GM12878 (cell line): ENCODE data around the gene MEN1. TPM values are rescaled to one million over a fixed set of nuclear protein-coding genes. Genes with fewer than 3 reads are reported as not detected.

Source experiments
- BACH1 ChIP-seq: fragments of 450-650 bp; IDR thresholded peaks from 2 replicates; pipeline ENCODE4 v1.6.1; 2017; ENCODE audit warnings: mild to moderate bottlenecking, borderline replicate concordance
- BCL11A ChIP-seq: IDR thresholded peaks from 2 replicates; pipeline ENCODE4 v1.6.1; 2011; ENCODE audit warnings: low read depth, low read length
- BHLHE40 ChIP-seq, 2 experiments: fragments of 450-650 bp in 1 of 2; IDR thresholded peaks; 2 replicates each; pipeline ENCODE4 v1.6.1; 2011 to 2017; ENCODE audit warnings: low read depth in 2 of 2, borderline replicate concordance in 1 of 2, improper control_type of control experiment in 1 of 2, low read length in 1 of 2, mild to moderate bottlenecking in 1 of 2
- CEBPB ChIP-seq, 2 experiments: fragments of 150-350 bp in 1 of 2; IDR thresholded peaks; 2 replicates each; pipeline ENCODE4 v1.6.1; 2012 to 2014; ENCODE audit warnings: low read depth in 2 of 2, low read length in 2 of 2, borderline replicate concordance in 1 of 2, inconsistent platforms in 1 of 2
- ETV6 ChIP-seq, 2 experiments: fragments of 450-650 bp in 1 of 2; IDR thresholded peaks in 1 of 2; conservative IDR thresholded peaks in 1 of 2; 2 replicates each; pipeline ENCODE4 v1.6.1; 2014; ENCODE audit warnings: antibody characterized with exemption in 1 of 2, borderline replicate concordance in 1 of 2, low read depth in 1 of 2, mild to moderate bottlenecking in 1 of 2, moderate library complexity in 1 of 2
- HDAC6 ChIP-seq: fragments of 200-600 bp; sonication (generic); IDR thresholded peaks from one replicate; pipeline ENCODE4 v1.8.0; 2017; ENCODE audit warnings: antibody characterized with exemption; ENCODE audit not compliant: unreplicated experiment
- IRF5 ChIP-seq: fragments of 450-650 bp; IDR thresholded peaks from 2 replicates; pipeline ENCODE4 v1.6.1; 2017; ENCODE audit warnings: borderline replicate concordance
- NRF1 ChIP-seq: conservative IDR thresholded peaks from 2 replicates; pipeline ENCODE4 v1.6.1; 2011; ENCODE audit warnings: mild to moderate bottlenecking, low read depth, low read length, improper control_type of control experiment
- RAD21 ChIP-seq: IDR thresholded peaks from 2 replicates; pipeline ENCODE4 v1.6.1; 2011; ENCODE audit warnings: mild to moderate bottlenecking, low read depth, low read length, moderate library complexity; ENCODE audit not compliant: insufficient read depth
- RAD51 ChIP-seq: fragments of 450-650 bp; IDR thresholded peaks from 2 replicates; pipeline ENCODE4 v1.6.1; 2016; ENCODE audit warnings: moderate library complexity, mild to moderate bottlenecking, inconsistent platforms
- SKIL ChIP-seq: fragments of 450-650 bp; IDR thresholded peaks from 2 replicates; pipeline ENCODE4 v1.6.1; 2017; ENCODE audit warnings: mild to moderate bottlenecking, low read depth, inconsistent platforms; ENCODE audit not compliant: poor library complexity, severe bottlenecking
- SP1 ChIP-seq: IDR thresholded peaks from one replicate; pipeline ENCODE4 v1.6.1; 2011; ENCODE audit warnings: low read depth, low read length
- SUPT20H ChIP-seq: IDR thresholded peaks from 2 replicates; pipeline ENCODE4 v1.6.1; 2011; ENCODE audit warnings: low read depth, mild to moderate bottlenecking, low read length, moderate library complexity, borderline replicate concordance; ENCODE audit not compliant: control insufficient read depth
- TCF12 ChIP-seq: IDR thresholded peaks from 2 replicates; pipeline ENCODE4 v1.6.1; 2011; ENCODE audit warnings: low read depth, mild to moderate bottlenecking, low read length
- TCF7 ChIP-seq: IDR thresholded peaks from 2 replicates; pipeline ENCODE4 v1.6.1; 2014; ENCODE audit warnings: antibody characterized with exemption, borderline replicate concordance
- ZBTB33 ChIP-seq: fragments of 450-650 bp; IDR thresholded peaks from 2 replicates; pipeline ENCODE4 v1.6.1; 2017; ENCODE audit warnings: mild to moderate bottlenecking
- polyA plus RNA-seq, 11 experiments: library from polyadenylated mRNA; depleted of rRNA in 4 of 11; unstranded in 6 of 11; stranded (reverse) in 5 of 11; fragments of >200 nt; fragmentation: Nextera tagmentation in 4 of 11; fragmentation: Illumina TruSeq in 1 of 11; extraction: Ambion mirVana in 4 of 11; extraction: Trizol in 1 of 11; gene quantifications; 1 replicate in 1 of 11; 2 replicates in 10 of 11; pipeline versions ENCODE4 v1.2.1 to v1.2.3, GENCODE V29; 2011 to 2016; ENCODE audit warnings: inconsistent platforms in 2 of 11, missing spikeins in 2 of 11, low read depth in 1 of 11
- total RNA-seq, 4 experiments: library from RNA; depleted of rRNA in 3 of 4; stranded (reverse); fragments of >200 nt in 3 of 4; fragmentation: Illumina TruSeq in 1 of 4; extraction: Trizol in 1 of 4; gene quantifications; 2 replicates each; pipeline versions ENCODE4 v1.2.1 to v1.2.3, GENCODE V29; 2013 to 2021
- TF ChIP-seq, protein P1 (sequence below), 3 experiments: IDR thresholded peaks in 2 of 3; conservative IDR thresholded peaks in 1 of 3; 2 replicates each; pipeline ENCODE4 v1.5.1; 2011; ENCODE audit warnings: low read depth in 3 of 3, low read length in 3 of 3, mild to moderate bottlenecking in 3 of 3, control low read depth in 2 of 3, moderate library complexity in 2 of 3, inconsistent platforms in 1 of 3, mixed read lengths in 1 of 3; ENCODE audit not compliant: control insufficient read depth in 2 of 3, insufficient read depth in 1 of 3; ENCODE audit errors: extremely low read depth in 1 of 3
- TF ChIP-seq, protein P2 (sequence below): IDR thresholded peaks from 2 replicates; pipeline ENCODE4 v1.6.1; 2011; ENCODE audit warnings: borderline replicate concordance, low read depth, mild to moderate bottlenecking, moderate library complexity, low read length; ENCODE audit not compliant: insufficient read depth, poor library complexity, severe bottlenecking

MEN1 gene
- total and polyA plus RNA-seq, 10 of the 15 experiments (the other 5 are each of a cell fraction or from before 2014, with no cell fraction given), result 2.5 to 39.7 (median 20.7) TPM

- TF ChIP-seq BCL11A (peak; percentile 92), ETV6 (conservative IDR thresholded peaks at IDR 0.05 in 1 of 2, IDR thresholded peaks at IDR 0.05 in 1 of 2; ENCODE audit: borderline replicate concordance in 1 of 2, low read depth in 1 of 2) (peak in 1 of 2 experiments; percentile 99; a peak in 2 of 4 replicates), IRF5 (no peak), ZBTB33 (peak; percentile 71; the same call in 1 of the 2 replicates), RAD51 (no peak), BACH1 (peak; percentile 63), SP1 (peak; percentile 80), RAD21 (peak; percentile 38; the same call in 1 of the 2 replicates), BHLHE40 (IDR thresholded peaks at IDR 0.05; ENCODE audit: borderline replicate concordance in 1 of 2, low read depth in 2 of 2, low read length in 1 of 2) (peak; percentile 90 to 93), NRF1 (no peak), SKIL (peak; percentile 93), CEBPB (IDR thresholded peaks at IDR 0.05; ENCODE audit: borderline replicate concordance in 1 of 2, low read depth in 2 of 2, low read length in 2 of 2) (no peak), SUPT20H (no peak), TCF7 (no peak), HDAC6 (no peak), TCF12 (peak; percentile 68; the same call in 1 of the 2 replicates)
- TF ChIP-seq, protein P1, sequence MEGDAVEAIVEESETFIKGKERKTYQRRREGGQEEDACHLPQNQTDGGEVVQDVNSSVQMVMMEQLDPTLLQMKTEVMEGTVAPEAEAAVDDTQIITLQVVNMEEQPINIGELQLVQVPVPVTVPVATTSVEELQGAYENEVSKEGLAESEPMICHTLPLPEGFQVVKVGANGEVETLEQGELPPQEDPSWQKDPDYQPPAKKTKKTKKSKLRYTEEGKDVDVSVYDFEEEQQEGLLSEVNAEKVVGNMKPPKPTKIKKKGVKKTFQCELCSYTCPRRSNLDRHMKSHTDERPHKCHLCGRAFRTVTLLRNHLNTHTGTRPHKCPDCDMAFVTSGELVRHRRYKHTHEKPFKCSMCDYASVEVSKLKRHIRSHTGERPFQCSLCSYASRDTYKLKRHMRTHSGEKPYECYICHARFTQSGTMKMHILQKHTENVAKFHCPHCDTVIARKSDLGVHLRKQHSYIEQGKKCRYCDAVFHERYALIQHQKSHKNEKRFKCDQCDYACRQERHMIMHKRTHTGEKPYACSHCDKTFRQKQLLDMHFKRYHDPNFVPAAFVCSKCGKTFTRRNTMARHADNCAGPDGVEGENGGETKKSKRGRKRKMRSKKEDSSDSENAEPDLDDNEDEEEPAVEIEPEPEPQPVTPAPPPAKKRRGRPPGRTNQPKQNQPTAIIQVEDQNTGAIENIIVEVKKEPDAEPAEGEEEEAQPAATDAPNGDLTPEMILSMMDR (IDR thresholded peaks at IDR 0.05 in 2 of 3, conservative IDR thresholded peaks at IDR 0.05 in 1 of 3; ENCODE audit: control insufficient read depth in 2 of 3, extremely low read depth in 1 of 3, insufficient read depth in 1 of 3, low read depth in 3 of 3, low read length in 3 of 3), result no peak
- TF ChIP-seq, protein P2, sequence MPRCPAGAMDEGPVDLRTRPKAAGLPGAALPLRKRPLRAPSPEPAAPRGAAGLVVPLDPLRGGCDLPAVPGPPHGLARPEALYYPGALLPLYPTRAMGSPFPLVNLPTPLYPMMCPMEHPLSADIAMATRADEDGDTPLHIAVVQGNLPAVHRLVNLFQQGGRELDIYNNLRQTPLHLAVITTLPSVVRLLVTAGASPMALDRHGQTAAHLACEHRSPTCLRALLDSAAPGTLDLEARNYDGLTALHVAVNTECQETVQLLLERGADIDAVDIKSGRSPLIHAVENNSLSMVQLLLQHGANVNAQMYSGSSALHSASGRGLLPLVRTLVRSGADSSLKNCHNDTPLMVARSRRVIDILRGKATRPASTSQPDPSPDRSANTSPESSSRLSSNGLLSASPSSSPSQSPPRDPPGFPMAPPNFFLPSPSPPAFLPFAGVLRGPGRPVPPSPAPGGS, result peak; percentile 92
Observed at GRCh38 chr11:64859542-64860414, 49.4 kb upstream of the MEN1 start (continued).
